ENCODE results near the gene SPRING1. TPM values are rescaled to one million over a fixed set of nuclear protein-coding genes. Genes with fewer than 3 reads are reported as not detected.

SPRING1 gene
- total and polyA plus RNA-seq, 4 donors = 41.8 to 116 (median 79.3) TPM

DNA sequence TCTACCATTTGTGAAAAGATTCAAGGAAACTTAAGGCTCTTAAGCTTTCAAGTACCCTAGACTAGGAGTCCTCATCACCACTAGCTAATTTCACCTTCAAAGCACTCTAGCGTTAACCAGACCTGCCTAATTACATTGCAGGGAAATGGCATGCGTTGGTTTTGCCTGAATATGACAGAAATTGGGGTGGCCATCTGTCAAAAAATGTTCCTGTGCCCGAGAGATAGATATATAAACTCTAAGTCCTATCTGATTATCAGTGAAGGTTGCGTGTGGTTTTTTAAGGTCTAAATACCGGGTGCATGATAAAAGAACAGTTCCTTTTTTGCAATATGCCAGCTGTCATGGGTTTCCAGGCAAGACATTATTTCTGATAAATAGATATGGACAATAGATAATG is 48.3 kb downstream of the SPRING1 start:
- ATAC-seq (ENCODE audit: insufficient read depth, low FRiP score) = no peak
- no peaks in the 10 kb centered on the region for H3K9me3 ChIP-seq (ENCODE audit: control insufficient read depth in 4 of 4, insufficient read depth in 3 of 4, low read length in 3 of 4)
- DNase-seq = no peak
- 28 to 54% methylated on average over 5 of the region's 5 CpGs for WGBS, 2 donors
- TF ChIP-seq, protein P1, sequence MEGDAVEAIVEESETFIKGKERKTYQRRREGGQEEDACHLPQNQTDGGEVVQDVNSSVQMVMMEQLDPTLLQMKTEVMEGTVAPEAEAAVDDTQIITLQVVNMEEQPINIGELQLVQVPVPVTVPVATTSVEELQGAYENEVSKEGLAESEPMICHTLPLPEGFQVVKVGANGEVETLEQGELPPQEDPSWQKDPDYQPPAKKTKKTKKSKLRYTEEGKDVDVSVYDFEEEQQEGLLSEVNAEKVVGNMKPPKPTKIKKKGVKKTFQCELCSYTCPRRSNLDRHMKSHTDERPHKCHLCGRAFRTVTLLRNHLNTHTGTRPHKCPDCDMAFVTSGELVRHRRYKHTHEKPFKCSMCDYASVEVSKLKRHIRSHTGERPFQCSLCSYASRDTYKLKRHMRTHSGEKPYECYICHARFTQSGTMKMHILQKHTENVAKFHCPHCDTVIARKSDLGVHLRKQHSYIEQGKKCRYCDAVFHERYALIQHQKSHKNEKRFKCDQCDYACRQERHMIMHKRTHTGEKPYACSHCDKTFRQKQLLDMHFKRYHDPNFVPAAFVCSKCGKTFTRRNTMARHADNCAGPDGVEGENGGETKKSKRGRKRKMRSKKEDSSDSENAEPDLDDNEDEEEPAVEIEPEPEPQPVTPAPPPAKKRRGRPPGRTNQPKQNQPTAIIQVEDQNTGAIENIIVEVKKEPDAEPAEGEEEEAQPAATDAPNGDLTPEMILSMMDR (IDR thresholded peaks at IDR 0.05; ENCODE audit: control extremely low read depth, extremely low read depth) = no peak
- peaks cover 0 to 7% (median 6%) of the 10 kb centered on the region in 3 donors for H3K27me3 ChIP-seq (ENCODE audit: control insufficient read depth in 3 of 3, insufficient read depth in 3 of 3, low read length in 2 of 3)
- no peak overlapping the region for H3K9ac ChIP-seq (ENCODE audit: insufficient read depth in 1 of 2, low read length in 2 of 2)
- no peaks in the 10 kb centered on the region for H3K36me3 ChIP-seq (ENCODE audit: control insufficient read depth in 4 of 4, insufficient read depth in 4 of 4, low read length in 4 of 4)
- H3K27ac ChIP-seq (ENCODE audit: low read depth in 1 of 2, low read length in 1 of 2) = no peak overlapping the region
- H3K4me1 ChIP-seq (ENCODE audit: control insufficient read depth in 5 of 5, insufficient read depth in 5 of 5, low read length in 5 of 5) = peaks cover 0 to 19% (median 4%) of the 10 kb centered on the region in 5 donors
- no peak overlapping the region for H3K4me3 ChIP-seq

Small RNA genes within 50 kb of the gene (small RNA-seq; reads per million reads assigned to genes)
- gene RNU6-558P (ENCODE audit: low replicate concordance) = not detected

Other genes starting within 250 kb of the SPRING1 start
- 1 to 10 TPM in 1 of 2 donors, not detected in 1; 2.0 TPM for gene MAP1LC3B2, start 178.7 kb downstream of the SPRING1 start, total RNA-seq
- 1 to 10 TPM; 1.1 to 2.2 TPM for gene MAP1LC3B2, start 178.7 kb downstream of the SPRING1 start, polyA plus RNA-seq
- gene RNFT2, start 246 bp upstream of the SPRING1 start, total RNA-seq = 1 to 10 TPM; 1.9 to 4.9 TPM
- gene RNFT2, start 246 bp upstream of the SPRING1 start, polyA plus RNA-seq = 1 to 10 TPM in 1 of 2 donors, under 1 TPM in 1; 0.37 to 2.5 TPM
- 1 to 10 TPM in 1 of 2 donors, under 1 TPM in 1; 0.34 to 1.5 TPM for gene HRK, start 143.4 kb upstream of the SPRING1 start, total RNA-seq
- under 1 TPM; 0.05 to 0.12 TPM for gene HRK, start 143.4 kb upstream of the SPRING1 start, polyA plus RNA-seq
- 10 to 100 TPM; 18.5 to 20.3 TPM for gene FBXW8, start 172.9 kb upstream of the SPRING1 start, total RNA-seq
- 1 to 10 TPM; 3.9 to 6.4 TPM for gene FBXW8, start 172.9 kb upstream of the SPRING1 start, polyA plus RNA-seq